Stomach (tissue), 4 donors: ENCODE measurements around the gene OR52M1.

Experiments
- CTCF ChIP-seq, 7 experiments: fragments of 450-650 bp in 4 of 7; fragments of 200-600 bp in 3 of 7; sonication (generic) in 3 of 7; IDR thresholded peaks; one replicate each; pipeline ENCODE4 v1.5.1; 2016 to 2019; ENCODE audit warnings: antibody characterized with exemption in 7 of 7, control low read depth in 2 of 7, mild to moderate bottlenecking in 1 of 7
- EP300 ChIP-seq: sonication (generic); formaldehyde crosslinking; IDR thresholded peaks from one replicate; pipeline ENCODE4 v1.6.1; 2017; ENCODE audit warnings: antibody characterized with exemption
- POLR2AphosphoS5 ChIP-seq, 3 donors: sonication (generic); formaldehyde crosslinking; IDR thresholded peaks; one replicate each; pipeline ENCODE4 v1.6.1; 2016; ENCODE audit warnings: antibody characterized with exemption in 3 of 3

DNA sequence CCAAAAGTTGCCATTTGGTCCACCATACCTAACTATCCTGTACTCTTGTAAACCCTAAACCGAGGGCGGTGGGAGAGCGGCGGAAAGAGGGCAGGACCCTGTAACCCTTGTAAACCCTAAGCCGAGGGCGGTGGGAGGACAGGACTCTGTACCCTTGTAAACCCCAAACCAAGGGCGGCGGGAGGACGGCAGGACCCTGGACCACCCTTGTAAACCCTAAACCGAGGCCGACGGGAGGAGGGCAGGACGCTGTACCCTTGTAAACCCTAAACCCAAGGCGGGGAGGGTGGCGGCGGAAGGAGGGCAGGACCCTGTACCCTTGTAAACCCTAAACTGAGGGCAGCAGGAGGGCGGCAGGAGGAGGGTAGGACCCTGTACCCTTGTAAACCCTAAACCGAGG is 24.1 kb downstream of the OR52M1 start:
- no peak for TF ChIP-seq CTCF (IDR thresholded peaks at IDR 0.05)
- TF ChIP-seq EP300 = no peak
- no peak for TF ChIP-seq POLR2AphosphoS5 (IDR thresholded peaks at IDR 0.05)
